GM19438 (cell line): ENCODE data around the gene SEPTIN10.
"Not testable (repeated sequence)": the region's sequence is repeated elsewhere in the genome, so short reads cannot be mapped to it uniquely, and the experiment has no call there.

Experiments
- ATAC-seq: cut with Tn5 transposase; IDR thresholded peaks from one replicate; pipeline ENCODE4 v1.9.1; 2021; ENCODE audit warnings: low read depth; ENCODE audit not compliant: unreplicated experiment

SEPTIN10 gene

GRCh38 chr2:109613922-109614714 lies at the start of gene SEPTIN10, which contains the start of gene SOWAHC:
SEPTIN10 (minus strand) TSS chr2:109613966; CDS start chr2:109613827, 139 bp downstream.
SOWAHC (plus strand) TSS chr2:109614364; CDS start chr2:109614490, 126 bp downstream.
- peak; percentile 84 for ATAC-seq

GRCh38 chr2:109662889-109663288 lies 49.1 kb upstream of the SEPTIN10 start:
- no peak for ATAC-seq

- ATAC-seq = no peak
Measured at GRCh38 chr2:109660046-109660860, 46.5 kb upstream of the SEPTIN10 start.

GRCh38 chr2:109659396-109660045 lies 45.8 kb upstream of the SEPTIN10 start:
- no peak for ATAC-seq

GRCh38 chr2:109655287-109655686 lies 41.5 kb upstream of the SEPTIN10 start:
- no peak for ATAC-seq

GRCh38 chr2:109654326-109655050 lies 40.7 kb upstream of the SEPTIN10 start:
- no peak for ATAC-seq

- ATAC-seq = no peak
Measured at GRCh38 chr2:109649736-109650695, 36.2 kb upstream of the SEPTIN10 start.

- ATAC-seq = no peak
Measured at GRCh38 chr2:109648041-109648527, 34.3 kb upstream of the SEPTIN10 start.

GRCh38 chr2:109647636-109648035 lies 33.9 kb upstream of the SEPTIN10 start:
- no peak for ATAC-seq

GRCh38 chr2:109646961-109647360 lies 33.2 kb upstream of the SEPTIN10 start:
- ATAC-seq = no peak

GRCh38 chr2:109645412-109646184 lies 31.8 kb upstream of the SEPTIN10 start:
- no peak for ATAC-seq

GRCh38 chr2:109644571-109645275 lies 31.0 kb upstream of the SEPTIN10 start:
- ATAC-seq = no peak

- not testable (repeated sequence) for ATAC-seq
Measured at GRCh38 chr2:109640000-109640399, 26.2 kb upstream of the SEPTIN10 start.

- peak; percentile 52 for ATAC-seq
Measured at GRCh38 chr2:109638795-109639194, 25.0 kb upstream of the SEPTIN10 start.

GRCh38 chr2:109637749-109638570 lies 24.2 kb upstream of the SEPTIN10 start:
- ATAC-seq = peak; percentile 76

- no peak for ATAC-seq
Measured at GRCh38 chr2:109636317-109636716, 22.6 kb upstream of the SEPTIN10 start.
